SK-N-SH treated with all-trans-retinoic acid at 6 μM for 48 hours (cell line): ENCODE measurements around the gene FAM174B.

Experiments used
- ATAC-seq: fragments of 200-7000 bp; cut with Tn5 transposase; 3 replicates; pipeline ENCODE4 v1.9.1; 2020; ENCODE audit warnings: mild to moderate bottlenecking, moderate library complexity
- ARNTL ChIP-seq: fragments of 450-650 bp; formaldehyde crosslinking; IDR thresholded peaks from 2 replicates; pipeline ENCODE4 v1.5.0; 2020; ENCODE audit warnings: low read depth, mild to moderate bottlenecking, moderate library complexity, borderline replicate concordance
- BACH2 ChIP-seq: fragments of 250-450 bp; sonication (Bioruptor Pico); IDR thresholded peaks from 2 replicates; pipeline ENCODE4 v1.9.0; 2021; ENCODE audit warnings: mild to moderate bottlenecking, borderline replicate concordance
- CSDC2 ChIP-seq: fragments of 250-450 bp; sonication (Bioruptor Pico); IDR thresholded peaks from 2 replicates; pipeline ENCODE4 v1.5.0; 2020; ENCODE audit warnings: mild to moderate bottlenecking, moderate library complexity
- ESRRG ChIP-seq: fragments of 250-450 bp; sonication (Bioruptor Pico); IDR thresholded peaks from 2 replicates; pipeline ENCODE4 v1.6.1; 2021; ENCODE audit warnings: mild to moderate bottlenecking
- GLIS3 ChIP-seq: fragments of 250-450 bp; sonication (Bioruptor Pico); IDR thresholded peaks from 2 replicates; pipeline ENCODE4 v1.5.0; 2020; ENCODE audit warnings: mild to moderate bottlenecking, moderate library complexity
- ISL1 ChIP-seq: fragments of 250-450 bp; sonication (Bioruptor Pico); IDR thresholded peaks from 2 replicates; pipeline ENCODE4 v2.1.2; 2022; ENCODE audit warnings: mild to moderate bottlenecking, moderate library complexity
- OSR1 ChIP-seq: fragments of 250-450 bp; sonication (Bioruptor Pico); IDR thresholded peaks from 2 replicates; pipeline ENCODE4 v1.8.0; 2022; ENCODE audit warnings: moderate library complexity, mild to moderate bottlenecking, inconsistent platforms
- PPARA ChIP-seq: fragments of 250-450 bp; sonication (Bioruptor Pico); IDR thresholded peaks from 2 replicates; pipeline ENCODE4 v1.5.0; 2020; ENCODE audit warnings: mild to moderate bottlenecking, borderline replicate concordance
- RARB ChIP-seq: fragments of 250-450 bp; sonication (Bioruptor Pico); IDR thresholded peaks from 2 replicates; pipeline ENCODE4 v1.8.0; 2021; ENCODE audit warnings: mild to moderate bottlenecking, moderate library complexity
- SNAI2 ChIP-seq: fragments of 250-450 bp; sonication (Bioruptor Pico); IDR thresholded peaks from 2 replicates; pipeline ENCODE4 v1.5.0; 2020; ENCODE audit warnings: mild to moderate bottlenecking, moderate library complexity
- TOX ChIP-seq: fragments of 250-450 bp; sonication (Bioruptor Pico); IDR thresholded peaks from 2 replicates; pipeline ENCODE4 v1.8.0; 2021; ENCODE audit warnings: mild to moderate bottlenecking, moderate library complexity, borderline replicate concordance
- ZC3H10 ChIP-seq: fragments of 250-450 bp; sonication (Bioruptor Pico); IDR thresholded peaks from 2 replicates; pipeline ENCODE4 v1.5.1; 2021; ENCODE audit warnings: mild to moderate bottlenecking, moderate library complexity
- ZFP3 ChIP-seq: fragments of 250-450 bp; sonication (Bioruptor Pico); IDR thresholded peaks from 2 replicates; pipeline ENCODE4 v1.5.0; 2020; ENCODE audit warnings: mild to moderate bottlenecking, moderate library complexity
- ZFP30 ChIP-seq: fragments of 450-650 bp; formaldehyde crosslinking; IDR thresholded peaks from 2 replicates; pipeline ENCODE4 v1.5.0; 2022; ENCODE audit warnings: mild to moderate bottlenecking, moderate library complexity
- ZNF70 ChIP-seq: fragments of 450-650 bp; formaldehyde crosslinking; IDR thresholded peaks from 2 replicates; pipeline ENCODE4 v1.5.0; 2020; ENCODE audit warnings: mild to moderate bottlenecking, moderate library complexity
- ZNF8 ChIP-seq: fragments of 450-650 bp; formaldehyde crosslinking; IDR thresholded peaks from 2 replicates; pipeline ENCODE4 v1.5.0; 2020; ENCODE audit warnings: mild to moderate bottlenecking, moderate library complexity
- TF ChIP-seq, protein P1 (sequence below): fragments of 250-450 bp; sonication (Bioruptor Pico); IDR thresholded peaks from 2 replicates; pipeline ENCODE4 v1.5.1; 2021; ENCODE audit warnings: mild to moderate bottlenecking, moderate library complexity
- TF ChIP-seq, protein P2 (sequence below): fragments of 250-450 bp; sonication (Bioruptor Pico); IDR thresholded peaks from 2 replicates; pipeline ENCODE4 v1.5.1; 2020; ENCODE audit warnings: low read depth, mild to moderate bottlenecking, moderate library complexity
- TF ChIP-seq, protein P3 (sequence below): fragments of 250-450 bp; sonication (Bioruptor Pico); IDR thresholded peaks from 2 replicates; pipeline ENCODE4 v1.5.0; 2020; ENCODE audit warnings: mild to moderate bottlenecking, moderate library complexity
- TF ChIP-seq, protein P4 (sequence below): fragments of 250-450 bp; sonication (Bioruptor Pico); IDR thresholded peaks from 2 replicates; pipeline ENCODE4 v1.8.0; 2021; ENCODE audit warnings: low read depth, mild to moderate bottlenecking, moderate library complexity, borderline replicate concordance
- TF ChIP-seq, protein P5 (sequence below): fragments of 250-450 bp; sonication (Bioruptor Pico); IDR thresholded peaks from 2 replicates; pipeline ENCODE4 v1.8.0; 2020; ENCODE audit warnings: mild to moderate bottlenecking, moderate library complexity, borderline replicate concordance

FAM174B gene

DNA sequence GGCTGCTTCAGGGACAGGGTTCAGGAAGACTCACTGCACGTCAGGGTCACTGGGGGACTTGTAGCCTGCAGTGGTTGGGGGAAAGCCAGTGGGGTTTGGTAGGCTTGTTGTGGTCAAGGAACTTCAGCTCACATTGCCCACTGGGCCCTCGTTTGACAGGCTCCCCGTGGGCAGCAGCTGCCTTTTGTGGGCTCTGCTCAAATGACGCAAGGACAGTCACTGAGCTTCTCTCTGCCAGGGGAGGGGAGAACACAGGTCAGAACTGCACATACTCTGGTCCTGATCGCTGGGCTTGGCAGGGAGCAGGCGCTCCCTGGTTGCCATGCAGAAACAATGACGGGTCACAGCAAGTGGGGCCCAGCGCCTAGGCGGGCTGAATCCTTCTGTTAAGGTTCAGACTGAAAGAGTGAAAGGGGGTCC lies 45.5 kb downstream of the FAM174B start:
- no peak for ATAC-seq
- TF ChIP-seq, protein P1, sequence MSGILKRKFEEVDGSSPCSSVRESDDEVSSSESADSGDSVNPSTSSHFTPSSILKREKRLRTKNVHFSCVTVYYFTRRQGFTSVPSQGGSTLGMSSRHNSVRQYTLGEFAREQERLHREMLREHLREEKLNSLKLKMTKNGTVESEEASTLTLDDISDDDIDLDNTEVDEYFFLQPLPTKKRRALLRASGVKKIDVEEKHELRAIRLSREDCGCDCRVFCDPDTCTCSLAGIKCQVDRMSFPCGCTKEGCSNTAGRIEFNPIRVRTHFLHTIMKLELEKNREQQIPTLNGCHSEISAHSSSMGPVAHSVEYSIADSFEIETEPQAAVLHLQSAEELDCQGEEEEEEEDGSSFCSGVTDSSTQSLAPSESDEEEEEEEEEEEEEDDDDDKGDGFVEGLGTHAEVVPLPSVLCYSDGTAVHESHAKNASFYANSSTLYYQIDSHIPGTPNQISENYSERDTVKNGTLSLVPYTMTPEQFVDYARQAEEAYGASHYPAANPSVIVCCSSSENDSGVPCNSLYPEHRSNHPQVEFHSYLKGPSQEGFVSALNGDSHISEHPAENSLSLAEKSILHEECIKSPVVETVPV = no peak
- TF ChIP-seq ISL1 (no peak), ARNTL (CRISPR knock-in tag) (no peak), ZFP30 (CRISPR knock-in tag) (no peak), TOX (CRISPR knock-in tag) (no peak), ZNF8 (CRISPR knock-in tag) (no peak), PPARA (CRISPR knock-in tag) (no peak), RARB (CRISPR knock-in tag) (no peak), OSR1 (CRISPR knock-in tag) (no peak), SNAI2 (CRISPR knock-in tag) (no peak), ZNF70 (CRISPR knock-in tag) (no peak), ZC3H10 (CRISPR knock-in tag) (no peak), ESRRG (no peak), ZFP3 (no peak), CSDC2 (CRISPR knock-in tag) (no peak)
- TF ChIP-seq, protein P2, sequence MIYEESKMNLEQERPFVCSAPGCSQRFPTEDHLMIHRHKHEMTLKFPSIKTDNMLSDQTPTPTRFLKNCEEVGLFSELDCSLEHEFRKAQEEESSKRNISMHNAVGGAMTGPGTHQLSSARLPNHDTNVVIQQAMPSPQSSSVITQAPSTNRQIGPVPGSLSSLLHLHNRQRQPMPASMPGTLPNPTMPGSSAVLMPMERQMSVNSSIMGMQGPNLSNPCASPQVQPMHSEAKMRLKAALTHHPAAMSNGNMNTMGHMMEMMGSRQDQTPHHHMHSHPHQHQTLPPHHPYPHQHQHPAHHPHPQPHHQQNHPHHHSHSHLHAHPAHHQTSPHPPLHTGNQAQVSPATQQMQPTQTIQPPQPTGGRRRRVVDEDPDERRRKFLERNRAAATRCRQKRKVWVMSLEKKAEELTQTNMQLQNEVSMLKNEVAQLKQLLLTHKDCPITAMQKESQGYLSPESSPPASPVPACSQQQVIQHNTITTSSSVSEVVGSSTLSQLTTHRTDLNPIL (CRISPR knock-in tag) = no peak
- TF ChIP-seq, protein P3, sequence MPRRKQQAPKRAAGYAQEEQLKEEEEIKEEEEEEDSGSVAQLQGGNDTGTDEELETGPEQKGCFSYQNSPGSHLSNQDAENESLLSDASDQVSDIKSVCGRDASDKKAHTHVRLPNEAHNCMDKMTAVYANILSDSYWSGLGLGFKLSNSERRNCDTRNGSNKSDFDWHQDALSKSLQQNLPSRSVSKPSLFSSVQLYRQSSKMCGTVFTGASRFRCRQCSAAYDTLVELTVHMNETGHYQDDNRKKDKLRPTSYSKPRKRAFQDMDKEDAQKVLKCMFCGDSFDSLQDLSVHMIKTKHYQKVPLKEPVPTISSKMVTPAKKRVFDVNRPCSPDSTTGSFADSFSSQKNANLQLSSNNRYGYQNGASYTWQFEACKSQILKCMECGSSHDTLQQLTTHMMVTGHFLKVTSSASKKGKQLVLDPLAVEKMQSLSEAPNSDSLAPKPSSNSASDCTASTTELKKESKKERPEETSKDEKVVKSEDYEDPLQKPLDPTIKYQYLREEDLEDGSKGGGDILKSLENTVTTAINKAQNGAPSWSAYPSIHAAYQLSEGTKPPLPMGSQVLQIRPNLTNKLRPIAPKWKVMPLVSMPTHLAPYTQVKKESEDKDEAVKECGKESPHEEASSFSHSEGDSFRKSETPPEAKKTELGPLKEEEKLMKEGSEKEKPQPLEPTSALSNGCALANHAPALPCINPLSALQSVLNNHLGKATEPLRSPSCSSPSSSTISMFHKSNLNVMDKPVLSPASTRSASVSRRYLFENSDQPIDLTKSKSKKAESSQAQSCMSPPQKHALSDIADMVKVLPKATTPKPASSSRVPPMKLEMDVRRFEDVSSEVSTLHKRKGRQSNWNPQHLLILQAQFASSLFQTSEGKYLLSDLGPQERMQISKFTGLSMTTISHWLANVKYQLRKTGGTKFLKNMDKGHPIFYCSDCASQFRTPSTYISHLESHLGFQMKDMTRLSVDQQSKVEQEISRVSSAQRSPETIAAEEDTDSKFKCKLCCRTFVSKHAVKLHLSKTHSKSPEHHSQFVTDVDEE (CRISPR knock-in tag) = no peak
- TF ChIP-seq, protein P4, sequence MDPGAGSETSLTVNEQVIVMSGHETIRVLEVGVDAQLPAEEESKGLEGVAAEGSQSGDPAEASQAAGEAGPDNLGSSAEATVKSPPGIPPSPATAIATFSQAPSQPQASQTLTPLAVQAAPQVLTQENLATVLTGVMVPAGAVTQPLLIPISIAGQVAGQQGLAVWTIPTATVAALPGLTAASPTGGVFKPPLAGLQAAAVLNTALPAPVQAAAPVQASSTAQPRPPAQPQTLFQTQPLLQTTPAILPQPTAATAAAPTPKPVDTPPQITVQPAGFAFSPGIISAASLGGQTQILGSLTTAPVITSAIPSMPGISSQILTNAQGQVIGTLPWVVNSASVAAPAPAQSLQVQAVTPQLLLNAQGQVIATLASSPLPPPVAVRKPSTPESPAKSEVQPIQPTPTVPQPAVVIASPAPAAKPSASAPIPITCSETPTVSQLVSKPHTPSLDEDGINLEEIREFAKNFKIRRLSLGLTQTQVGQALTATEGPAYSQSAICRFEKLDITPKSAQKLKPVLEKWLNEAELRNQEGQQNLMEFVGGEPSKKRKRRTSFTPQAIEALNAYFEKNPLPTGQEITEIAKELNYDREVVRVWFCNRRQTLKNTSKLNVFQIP (CRISPR knock-in tag) = no peak
- TF ChIP-seq, protein P5, sequence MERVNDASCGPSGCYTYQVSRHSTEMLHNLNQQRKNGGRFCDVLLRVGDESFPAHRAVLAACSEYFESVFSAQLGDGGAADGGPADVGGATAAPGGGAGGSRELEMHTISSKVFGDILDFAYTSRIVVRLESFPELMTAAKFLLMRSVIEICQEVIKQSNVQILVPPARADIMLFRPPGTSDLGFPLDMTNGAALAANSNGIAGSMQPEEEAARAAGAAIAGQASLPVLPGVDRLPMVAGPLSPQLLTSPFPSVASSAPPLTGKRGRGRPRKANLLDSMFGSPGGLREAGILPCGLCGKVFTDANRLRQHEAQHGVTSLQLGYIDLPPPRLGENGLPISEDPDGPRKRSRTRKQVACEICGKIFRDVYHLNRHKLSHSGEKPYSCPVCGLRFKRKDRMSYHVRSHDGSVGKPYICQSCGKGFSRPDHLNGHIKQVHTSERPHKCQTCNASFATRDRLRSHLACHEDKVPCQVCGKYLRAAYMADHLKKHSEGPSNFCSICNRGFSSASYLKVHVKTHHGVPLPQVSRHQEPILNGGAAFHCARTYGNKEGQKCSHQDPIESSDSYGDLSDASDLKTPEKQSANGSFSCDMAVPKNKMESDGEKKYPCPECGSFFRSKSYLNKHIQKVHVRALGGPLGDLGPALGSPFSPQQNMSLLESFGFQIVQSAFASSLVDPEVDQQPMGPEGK (CRISPR knock-in tag) = no peak

DNA sequence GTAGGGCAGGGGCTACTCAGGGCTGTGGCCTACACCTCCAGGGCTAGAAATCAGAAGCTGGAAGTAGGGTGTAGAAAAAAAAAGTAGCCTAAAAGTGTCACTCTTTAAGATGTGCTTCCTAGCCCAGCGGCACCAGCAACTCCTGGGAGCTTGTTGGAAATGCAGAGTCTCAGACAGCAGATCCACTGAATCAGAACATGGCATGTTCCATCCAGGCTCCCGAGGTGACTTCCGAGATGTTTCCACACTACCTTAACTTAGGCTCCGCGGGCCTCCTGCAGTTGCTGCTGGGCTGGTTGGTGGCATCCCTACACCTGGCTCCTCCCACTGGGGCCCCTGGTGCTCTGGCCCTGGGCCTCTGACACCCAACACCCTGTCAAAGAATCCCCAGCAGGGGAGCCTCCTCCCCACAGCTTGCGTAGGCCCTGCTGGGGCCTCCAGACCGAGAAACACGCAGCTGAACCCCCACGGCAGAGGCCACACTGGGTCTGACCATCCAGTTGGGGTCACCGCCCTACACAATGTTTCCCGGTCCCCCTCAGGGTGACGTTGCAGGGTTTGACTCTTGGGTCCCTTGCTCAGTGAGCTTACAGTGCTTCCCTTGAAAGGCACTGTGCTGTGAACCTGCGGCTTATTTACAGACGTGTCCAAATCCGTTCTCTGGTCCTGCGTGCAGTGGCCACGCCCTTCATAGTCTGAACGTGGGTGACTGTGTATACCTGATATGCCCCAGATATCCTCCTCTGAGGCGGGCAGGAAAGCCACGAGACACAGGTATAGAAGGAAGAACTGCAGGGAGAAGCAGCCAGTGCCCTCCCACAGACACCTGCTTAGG lies 46.5 kb downstream of the FAM174B start:
- ATAC-seq = no peak
- TF ChIP-seq, protein P3 (CRISPR knock-in tag) = no peak
- no peak for TF ChIP-seq RARB (CRISPR knock-in tag)
- TF ChIP-seq, protein P5 (CRISPR knock-in tag) = no peak
- no peak for TF ChIP-seq PPARA (CRISPR knock-in tag)
- no peak for TF ChIP-seq TOX (CRISPR knock-in tag)
- no peak for TF ChIP-seq ZC3H10 (CRISPR knock-in tag)
- no peak for TF ChIP-seq OSR1 (CRISPR knock-in tag)
- no peak for TF ChIP-seq CSDC2 (CRISPR knock-in tag)
- no peak for TF ChIP-seq BACH2
- TF ChIP-seq ZNF8 (CRISPR knock-in tag) = no peak
- no peak for TF ChIP-seq ESRRG
- TF ChIP-seq ZFP3 = no peak
- TF ChIP-seq GLIS3 = no peak
- TF ChIP-seq ZFP30 (CRISPR knock-in tag) = no peak
- no peak for TF ChIP-seq ARNTL (CRISPR knock-in tag)
- TF ChIP-seq, protein P4 (CRISPR knock-in tag) = no peak
- TF ChIP-seq ZNF70 (CRISPR knock-in tag) = no peak
